Keratinocyte (primary cell): Measurements from ENCODE around the gene BORCS5. TPM values are rescaled to one million over a fixed set of nuclear protein-coding genes. Genes with fewer than 3 reads are reported as not detected.

Experiments
- DNase-seq: peaks from one replicate; pipeline ENCODE4 v3.0.0-alpha.2; 2011; ENCODE audit warnings: low read depth, missing footprints, low spot score
- FAIRE-seq: peaks from 2 replicates; lab custom pipeline; 2011; peaks lifted over from hg19 to GRCh38; lab: Jason Lieb, UNC
- H2AFZ ChIP-seq: 2 replicates; pipeline ENCODE4 v1.6.0; 2012; ENCODE audit warnings: low read length, control low read depth, inconsistent platforms; ENCODE audit not compliant: control insufficient read depth
- H3K27ac ChIP-seq: 2 replicates; pipeline ENCODE4 v1.5.1; 2011; ENCODE audit warnings: low read length; ENCODE audit not compliant: control insufficient read depth, insufficient read depth
- H3K27me3 ChIP-seq: 3 replicates; pipeline ENCODE4 v1.6.0; 2011; ENCODE audit warnings: low read length; ENCODE audit not compliant: control insufficient read depth, insufficient read depth; ENCODE audit errors: extremely low read depth
- H3K36me3 ChIP-seq, 2 experiments: 2 replicates in 1 of 2; 3 replicates in 1 of 2; pipeline ENCODE4 v1.5.1; 2011; ENCODE audit warnings: low read length in 2 of 2, mild to moderate bottlenecking in 1 of 2; ENCODE audit not compliant: control insufficient read depth in 2 of 2, insufficient read depth in 2 of 2; ENCODE audit errors: extremely low read depth in 1 of 2
- H3K4me1 ChIP-seq: 3 replicates; pipeline ENCODE4 v1.5.1; 2011; ENCODE audit warnings: low read length; ENCODE audit not compliant: control insufficient read depth, insufficient read depth; ENCODE audit errors: extremely low read depth
- H3K4me2 ChIP-seq: 3 replicates; pipeline ENCODE4 v1.6.0; 2011; ENCODE audit warnings: low read depth, low read length; ENCODE audit not compliant: control insufficient read depth, insufficient read depth; ENCODE audit errors: extremely low read depth
- H3K4me3 ChIP-seq, 3 experiments: fragments of 200-600 bp in 1 of 3; sonication (generic) in 1 of 3; 2 replicates in 2 of 3; 3 replicates in 1 of 3; pipeline ENCODE4 v1.5.1; 2011 to 2016; ENCODE audit warnings: low read length in 3 of 3, mild to moderate bottlenecking in 3 of 3, control low read depth in 2 of 3, inconsistent platforms in 1 of 3, low read depth in 1 of 3, mixed read lengths in 1 of 3, mixed run types in 1 of 3, moderate library complexity in 1 of 3; ENCODE audit not compliant: control insufficient read depth in 2 of 3, insufficient read depth in 2 of 3; ENCODE audit errors: extremely low read depth in 1 of 3
- H3K79me2 ChIP-seq: 2 replicates; pipeline ENCODE4 v1.6.0; 2012; ENCODE audit warnings: low read length; ENCODE audit not compliant: control insufficient read depth, insufficient read depth
- H3K9ac ChIP-seq: 3 replicates; pipeline ENCODE4 v1.6.0; 2011; ENCODE audit warnings: low read length; ENCODE audit not compliant: control insufficient read depth, insufficient read depth; ENCODE audit errors: extremely low read depth
- H3K9me1 ChIP-seq: 3 replicates; pipeline ENCODE4 v1.6.0; 2011; ENCODE audit warnings: low read length; ENCODE audit not compliant: control insufficient read depth, insufficient read depth; ENCODE audit errors: extremely low read depth
- H3K9me3 ChIP-seq: 2 replicates; pipeline ENCODE4 v1.5.1; 2012; ENCODE audit warnings: low read depth, low read length; ENCODE audit not compliant: control insufficient read depth
- H4K20me1 ChIP-seq: 3 replicates; pipeline ENCODE4 v1.6.0; 2011; ENCODE audit warnings: low read length; ENCODE audit not compliant: control insufficient read depth, insufficient read depth; ENCODE audit errors: extremely low read depth
- CTCF ChIP-seq, 3 experiments: IDR thresholded peaks in 1 of 3; conservative IDR thresholded peaks in 1 of 3; optimal IDR thresholded peaks in 1 of 3; 2 replicates in 2 of 3; 3 replicates in 1 of 3; pipeline versions ENCODE3 to v1.5.1; 2011; ENCODE audit warnings: low read length in 3 of 3, mild to moderate bottlenecking in 3 of 3, moderate library complexity in 2 of 3, control low read depth in 1 of 3, inconsistent platforms in 1 of 3; ENCODE audit not compliant: insufficient read depth in 2 of 3; ENCODE audit errors: extremely low read depth in 1 of 3
- EZH2 ChIP-seq: IDR thresholded peaks from one replicate; pipeline ENCODE4 v1.6.1; 2012; ENCODE audit warnings: inconsistent platforms, mild to moderate bottlenecking, low read length, moderate library complexity
- dilution Hi-C: fragments of 300-500 bp; cut with MboI; formaldehyde crosslinking; loops from one replicate; pipeline ENCODE4 v1.7.0; 2020; ENCODE audit warnings: low sequenced_read_pairs; ENCODE audit not compliant: extremely low pct_ligation_motif_present
- polyA plus RNA-seq, 5 experiments: library from polyadenylated mRNA; depleted of rRNA in 3 of 5; stranded (reverse) in 3 of 5; stranded (forward) in 1 of 5; unstranded in 1 of 5; fragments of >200 nt; gene quantifications; 1 replicate in 1 of 5; 2 replicates in 3 of 5; 3 replicates in 1 of 5; pipeline versions ENCODE4 v1.2.1 to v1.2.3, GENCODE V29; 2011 to 2012; ENCODE audit warnings: missing spikeins in 2 of 5, low read depth in 1 of 5, low replicate concordance in 1 of 5

The BORCS5 gene
- polyA plus RNA-seq, 1 donor (not counting 4 experiments of a cell fraction or from before 2014, with no cell fraction given), result 5.4 TPM

- H3K4me1 ChIP-seq, result no peaks in the 10 kb centered on the region
- dilution Hi-C loops, result no loop called here
- H4K20me1 ChIP-seq, result no peaks in the 10 kb centered on the region
- H3K9me1 ChIP-seq, result no peaks in the 10 kb centered on the region
- TF ChIP-seq CTCF (optimal IDR thresholded peaks at IDR 0.05 in 1 of 3, IDR thresholded peaks at IDR 0.05 in 1 of 3, conservative IDR thresholded peaks at IDR 0.05 in 1 of 3; ENCODE audit: extremely low read depth in 1 of 3, insufficient read depth in 2 of 3, low read length in 3 of 3), result no peak
- no peak for TF ChIP-seq EZH2
- no peaks in the 10 kb centered on the region for H3K9me3 ChIP-seq
- no peak overlapping the region for H3K4me2 ChIP-seq
- H2AFZ ChIP-seq, result no peak overlapping the region
- no peak overlapping the region for H3K4me3 ChIP-seq
- FAIRE-seq (no peak), DNase-seq (no peak)
- H3K79me2 ChIP-seq, result no peaks in the 10 kb centered on the region
- no peak overlapping the region for H3K27ac ChIP-seq
- H3K9ac ChIP-seq, result no peak overlapping the region
- H3K27me3 ChIP-seq, result no peaks in the 10 kb centered on the region
- H3K36me3 ChIP-seq, result peaks cover 1 to 6% of the 10 kb centered on the region in 2 experiments
Measured at GRCh38 chr12:12518919-12519318, 162.0 kb downstream of the BORCS5 start.

Other genes starting within 250 kb of the BORCS5 start
- 9.9 to 13.0 TPM (median 12.8 TPM) in 3 replicates for gene LRP6, start 90.0 kb upstream of the BORCS5 start, polyA plus RNA-seq
- gene MANSC1, start 6.8 kb upstream of the BORCS5 start, polyA plus RNA-seq, result 0.91 to 1.6 TPM (median 1.1 TPM) in 3 replicates
- gene DUSP16, start 205.8 kb downstream of the BORCS5 start, polyA plus RNA-seq, result 7.6 to 9.3 TPM (median 8.2 TPM) in 3 replicates